HL-60 (cell line): ENCODE data around the gene FADS3.

ENCODE experiments used
- DNase-seq, 2 experiments: peaks; one replicate each; pipeline ENCODE4 v3.0.0-alpha.2; 2010 to 2020; ENCODE audit warnings: low read depth in 1 of 2, low spot score in 1 of 2
- H3K27ac ChIP-seq: fragments of 250-450 bp; sonication (Bioruptor Pico); replicated peaks from 2 replicates; pipeline ENCODE4 v1.5.1; 2020; ENCODE audit warnings: mild to moderate bottlenecking, moderate library complexity
- H3K27me3 ChIP-seq: fragments of 250-450 bp; sonication (Bioruptor Pico); 2 replicates; pipeline ENCODE4 v1.5.1; 2021; ENCODE audit warnings: mild to moderate bottlenecking, moderate library complexity; ENCODE audit not compliant: insufficient read depth, poor library complexity, severe bottlenecking
- H3K4me3 ChIP-seq: replicated peaks from 2 replicates; pipeline ENCODE4 v1.5.1; 2011; ENCODE audit warnings: mild to moderate bottlenecking, control low read depth, low read length; ENCODE audit not compliant: insufficient read depth
- CTCF ChIP-seq: IDR thresholded peaks from one replicate; pipeline ENCODE4 v1.5.1; 2011; ENCODE audit warnings: low read length, control low read depth, inconsistent platforms; ENCODE audit not compliant: insufficient read depth
- GABPA ChIP-seq: IDR thresholded peaks from 2 replicates; pipeline ENCODE4 v1.6.1; 2012; ENCODE audit warnings: low read depth
- POLR2AphosphoS5 ChIP-seq: IDR thresholded peaks from 2 replicates; pipeline ENCODE4 v1.6.1; 2012; ENCODE audit warnings: low read depth
- REST ChIP-seq: IDR thresholded peaks from 2 replicates; pipeline ENCODE4 v1.6.1; 2012; ENCODE audit warnings: low read depth; ENCODE audit not compliant: insufficient replicate concordance
- SPI1 ChIP-seq: IDR thresholded peaks from 2 replicates; pipeline ENCODE4 v1.6.1; 2012; ENCODE audit warnings: low read depth, mild to moderate bottlenecking, borderline replicate concordance

FADS3 gene

GRCh38 chr11:61900251-61900650, 8.9 kb upstream of the FADS3 start:
- no peak for TF ChIP-seq REST
- no peak for TF ChIP-seq CTCF
- TF ChIP-seq SPI1: no peak
- TF ChIP-seq POLR2AphosphoS5: no peak
- TF ChIP-seq GABPA: no peak
- Histone ChIP-seq H3K27ac (no peak overlapping the region), H3K4me3 (no peak overlapping the region), H3K27me3 (peaks cover 3% of the 10 kb centered on the region)
- no peak for DNase-seq

GRCh38 chr11:61899146-61899841, 7.9 kb upstream of the FADS3 start:
- Histone ChIP-seq H3K4me3 (no peak overlapping the region), H3K27me3 (peaks cover 3% of the 10 kb centered on the region), H3K27ac (no peak overlapping the region)
- TF ChIP-seq REST: no peak
- TF ChIP-seq SPI1: peak; percentile 95
- peak; percentile 100 for TF ChIP-seq CTCF
- TF ChIP-seq POLR2AphosphoS5: no peak
- TF ChIP-seq GABPA: no peak
- DNase-seq: peak; percentile 83 to 90

GRCh38 chr11:61898247-61898582, 6.9 kb upstream of the FADS3 start:
- no peak overlapping the region for H3K27ac ChIP-seq
- no peak overlapping the region for H3K4me3 ChIP-seq
- no peak for DNase-seq
- TF ChIP-seq SPI1: no peak
- TF ChIP-seq POLR2AphosphoS5: no peak
- no peak for TF ChIP-seq REST
- TF ChIP-seq CTCF: no peak
- TF ChIP-seq GABPA: no peak
- peaks cover 6% of the 10 kb centered on the region for H3K27me3 ChIP-seq
